ENCODE data around the gene OR2G6.
"Not testable (repeated sequence)": the region's sequence is repeated elsewhere in the genome, so short reads cannot be mapped to it uniquely, and the experiment has no call there.

Gene OR2G6

DNA sequence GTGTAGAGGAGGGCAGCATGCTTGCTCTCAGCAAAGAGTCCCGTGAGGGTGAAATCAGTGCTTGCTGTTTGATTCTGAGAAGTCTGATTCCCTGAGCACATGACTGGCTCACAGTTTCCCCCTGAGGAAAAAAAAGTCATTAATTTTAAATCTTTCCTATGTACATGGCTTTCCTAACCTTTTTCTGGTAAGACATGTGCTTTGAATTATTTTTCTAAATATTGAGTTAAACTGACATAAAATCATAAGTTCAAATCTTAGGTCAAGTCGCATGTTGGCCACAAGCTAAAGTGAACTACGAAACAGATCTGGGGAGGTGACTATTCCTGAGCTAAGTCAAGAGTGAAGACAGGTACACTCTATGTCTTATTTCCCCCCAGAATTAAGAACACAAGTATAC lies 66.8 kb downstream of the OR2G6 start, which contains the start of gene OR2T34:
OR2T34 (minus strand) TSS at position 101 of the 400 bp plus-strand sequence; CDS start at position 101, 0 bp downstream.
- not testable (repeated sequence) for DNase-seq (ENCODE audit: low spot score)

DNA sequence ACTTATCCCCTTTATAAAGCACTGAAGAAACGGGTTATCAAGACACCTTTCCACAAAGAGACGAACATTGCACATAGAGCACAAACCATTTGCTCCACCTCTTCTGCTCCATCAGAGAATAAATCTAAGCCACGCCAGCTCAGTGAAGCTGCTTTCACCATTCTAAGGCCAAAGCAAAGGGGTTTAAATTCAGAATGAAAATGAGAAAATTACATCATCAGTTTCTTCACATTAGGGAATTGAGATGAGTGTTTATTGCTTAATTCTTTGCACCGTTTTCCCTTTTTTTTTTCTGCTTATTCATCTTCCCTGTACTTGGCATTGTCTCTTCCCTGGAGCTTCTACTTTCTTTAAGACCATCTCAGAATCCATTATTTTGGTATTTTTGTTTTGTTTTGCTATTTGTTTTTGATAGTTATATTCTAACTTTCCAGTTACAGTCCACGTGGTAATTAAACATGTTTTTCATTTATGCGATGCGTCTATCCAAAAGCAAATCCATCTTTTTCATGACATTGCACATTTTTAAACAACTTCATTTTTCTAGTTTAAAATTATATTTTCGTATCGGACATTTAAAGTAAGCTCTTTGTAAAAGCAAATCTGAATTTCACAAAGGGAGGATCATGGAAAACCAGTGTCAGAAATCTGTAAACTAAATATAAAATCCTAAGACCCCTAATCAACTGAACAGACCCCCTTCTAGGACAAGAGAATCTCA lies 68.5 kb downstream of the OR2G6 start:
- no peak for DNase-seq (ENCODE audit: low spot score)
